ENCODE data around the gene OR10A2.
"Not testable (repeated sequence)": the region's sequence is repeated elsewhere in the genome, so short reads cannot be mapped to it uniquely, and the experiment has no call there.

The OR10A2 gene

GRCh38 chr11:6862961-6863360 is at the start of gene OR10A2:
TSS of gene OR10A2 (plus strand) at chr11:6863057. CDS start at chr11:6869755, 6,698 bp downstream.
- no peak for DNase-seq (ENCODE audit: low spot score in 2 of 2)

GRCh38 chr11:6813656-6814055 is 49.2 kb upstream of the OR10A2 start:
- Mint-ChIP-seq H3K27ac (no peak overlapping the region), H3K36me3 (no peaks in the 10 kb centered on the region), H3K9me3 (no peaks in the 10 kb centered on the region), H3K4me1 (no peaks in the 10 kb centered on the region), H3K4me3 (no peak overlapping the region)
- ATAC-seq, result no peak
- no peak for DNase-seq (ENCODE audit: low spot score in 2 of 2)

More at GRCh38 chr11:6862961-6863360, at the start of gene OR10A2:
- Mint-ChIP-seq H3K27ac (no peak within 1 kb of the TSS), H3K36me3 (no peaks in the 10 kb centered on the region), H3K4me1 (no peaks in the 10 kb centered on the region), H3K9me3 (peaks cover 3% of the 10 kb centered on the region), H3K4me3 (no peak within 1 kb of the TSS)
- no peak for ATAC-seq

GRCh38 chr11:6817694-6818093 is 45.2 kb upstream of the OR10A2 start:
- ATAC-seq (peak; percentile 31), DNase-seq (ENCODE audit: low spot score in 2 of 2) (no peak)
- no peaks in the 10 kb centered on the region for H3K4me1 Mint-ChIP-seq
- no peaks in the 10 kb centered on the region for H3K36me3 Mint-ChIP-seq
- no peak overlapping the region for H3K27ac Mint-ChIP-seq
- no peaks in the 10 kb centered on the region for H3K9me3 Mint-ChIP-seq
- no peak overlapping the region for H3K4me3 Mint-ChIP-seq

GRCh38 chr11:6818967-6819366 is 43.9 kb upstream of the OR10A2 start:
- no peak for DNase-seq (ENCODE audit: low spot score in 2 of 2)
- Mint-ChIP-seq H3K9me3 (no peaks in the 10 kb centered on the region), H3K4me3 (no peak overlapping the region), H3K4me1 (no peaks in the 10 kb centered on the region), H3K36me3 (no peaks in the 10 kb centered on the region), H3K27ac (no peak overlapping the region)
- no peak for ATAC-seq

- peak; percentile 46 for ATAC-seq
Observed at GRCh38 chr11:6824136-6824823, 38.6 kb upstream of the OR10A2 start.

GRCh38 chr11:6825231-6825744 is 37.6 kb upstream of the OR10A2 start:
- Mint-ChIP-seq H3K27ac (no peak overlapping the region), H3K36me3 (no peaks in the 10 kb centered on the region), H3K4me1 (no peaks in the 10 kb centered on the region), H3K9me3 (no peaks in the 10 kb centered on the region), H3K4me3 (no peak overlapping the region)
- ATAC-seq (peak; percentile 60), DNase-seq (ENCODE audit: low spot score in 2 of 2) (no peak)

More at GRCh38 chr11:6824136-6824823, 38.6 kb upstream of the OR10A2 start:
- no peak overlapping the region for H3K27ac Mint-ChIP-seq
- no peak overlapping the region for H3K4me3 Mint-ChIP-seq
- H3K9me3 Mint-ChIP-seq, result no peaks in the 10 kb centered on the region
- no peaks in the 10 kb centered on the region for H3K4me1 Mint-ChIP-seq
- no peaks in the 10 kb centered on the region for H3K36me3 Mint-ChIP-seq
- DNase-seq (ENCODE audit: low spot score in 2 of 2), result no peak

GRCh38 chr11:6828103-6828502 is 34.8 kb upstream of the OR10A2 start:
- Mint-ChIP-seq H3K4me1 (no peaks in the 10 kb centered on the region), H3K9me3 (no peaks in the 10 kb centered on the region), H3K36me3 (no peaks in the 10 kb centered on the region), H3K27ac (no peak overlapping the region), H3K4me3 (no peak overlapping the region)
- ATAC-seq (no peak), DNase-seq (ENCODE audit: low spot score in 2 of 2) (no peak)

- no peaks in the 10 kb centered on the region for H3K36me3 Mint-ChIP-seq
- no peaks in the 10 kb centered on the region for H3K9me3 Mint-ChIP-seq
- no peak overlapping the region for H3K27ac Mint-ChIP-seq
- H3K4me1 Mint-ChIP-seq, result no peaks in the 10 kb centered on the region
- DNase-seq (ENCODE audit: low spot score in 2 of 2) (no peak), ATAC-seq (no peak)
- no peak overlapping the region for H3K4me3 Mint-ChIP-seq
Observed at GRCh38 chr11:6833356-6833755, 29.5 kb upstream of the OR10A2 start.

GRCh38 chr11:6834021-6834420 is 28.8 kb upstream of the OR10A2 start:
- ATAC-seq, result no peak
- Mint-ChIP-seq H3K9me3 (no peaks in the 10 kb centered on the region), H3K4me3 (no peak overlapping the region), H3K4me1 (no peaks in the 10 kb centered on the region), H3K36me3 (no peaks in the 10 kb centered on the region), H3K27ac (no peak overlapping the region)
- no peak for DNase-seq (ENCODE audit: low spot score in 2 of 2)

- no peak overlapping the region for H3K4me3 Mint-ChIP-seq
- no peaks in the 10 kb centered on the region for H3K36me3 Mint-ChIP-seq
- H3K9me3 Mint-ChIP-seq, result no peaks in the 10 kb centered on the region
- ATAC-seq (no peak), DNase-seq (ENCODE audit: low spot score in 2 of 2) (no peak)
- no peaks in the 10 kb centered on the region for H3K4me1 Mint-ChIP-seq
- H3K27ac Mint-ChIP-seq, result no peak overlapping the region
Observed at GRCh38 chr11:6841694-6842093, 21.2 kb upstream of the OR10A2 start.

GRCh38 chr11:6843670-6844069 is 19.2 kb upstream of the OR10A2 start:
- DNase-seq (ENCODE audit: low spot score in 2 of 2), result no peak
- no peak for ATAC-seq
- H3K4me3 Mint-ChIP-seq, result no peak overlapping the region
- no peaks in the 10 kb centered on the region for H3K9me3 Mint-ChIP-seq
- H3K27ac Mint-ChIP-seq, result no peak overlapping the region
- no peaks in the 10 kb centered on the region for H3K36me3 Mint-ChIP-seq
- H3K4me1 Mint-ChIP-seq, result no peaks in the 10 kb centered on the region

- Mint-ChIP-seq H3K27ac (no peak overlapping the region), H3K36me3 (no peaks in the 10 kb centered on the region), H3K4me3 (no peak overlapping the region), H3K4me1 (no peaks in the 10 kb centered on the region), H3K9me3 (no peaks in the 10 kb centered on the region)
- no peak for DNase-seq (ENCODE audit: low spot score in 2 of 2)
- ATAC-seq, result no peak
Observed at GRCh38 chr11:6844356-6844755, 18.5 kb upstream of the OR10A2 start.

- DNase-seq (ENCODE audit: low spot score in 2 of 2), result no peak
- no peak for ATAC-seq
- Mint-ChIP-seq H3K4me1 (no peaks in the 10 kb centered on the region), H3K36me3 (no peaks in the 10 kb centered on the region), H3K27ac (no peak within 1 kb of the TSS), H3K4me3 (no peak within 1 kb of the TSS), H3K9me3 (no peaks in the 10 kb centered on the region)
Observed at GRCh38 chr11:6845383-6845782, 17.5 kb upstream of the OR10A2 start, which contains the start of gene OR10A5. TSS of gene OR10A5 (plus strand) at chr11:6845683. CDS start at chr11:6845683, 0 bp downstream.

- no peak overlapping the region for H3K27ac Mint-ChIP-seq
- no peak for DNase-seq (ENCODE audit: low spot score in 2 of 2)
- H3K4me1 Mint-ChIP-seq, result no peaks in the 10 kb centered on the region
- no peak for ATAC-seq
- no peak overlapping the region for H3K4me3 Mint-ChIP-seq
- no peaks in the 10 kb centered on the region for H3K36me3 Mint-ChIP-seq
- H3K9me3 Mint-ChIP-seq, result peaks cover 7% of the 10 kb centered on the region
Observed at GRCh38 chr11:6850526-6850925, 12.3 kb upstream of the OR10A2 start.

- H3K27ac Mint-ChIP-seq; H3K4me1 Mint-ChIP-seq; DNase-seq (ENCODE audit: low spot score in 2 of 2); H3K4me3 Mint-ChIP-seq; ATAC-seq; H3K36me3 Mint-ChIP-seq; H3K9me3 Mint-ChIP-seq: not testable (repeated sequence)
Observed at GRCh38 chr11:6854801-6855200, 8.1 kb upstream of the OR10A2 start.

- DNase-seq (ENCODE audit: low spot score in 2 of 2), result no peak
- no peak for ATAC-seq
- H3K27ac Mint-ChIP-seq, result no peak overlapping the region
- H3K4me1 Mint-ChIP-seq, result peaks cover 7% of the 10 kb centered on the region
- no peak overlapping the region for H3K4me3 Mint-ChIP-seq
- H3K9me3 Mint-ChIP-seq, result peaks cover 10% of the 10 kb centered on the region
- no peaks in the 10 kb centered on the region for H3K36me3 Mint-ChIP-seq
Observed at GRCh38 chr11:6855971-6856541, 6.8 kb upstream of the OR10A2 start.
